ENCODE results near the gene DMXL1. TPM values are rescaled to one million over a fixed set of nuclear protein-coding genes. Genes with fewer than 3 reads are reported as not detected.
"Not testable (repeated sequence)": the region's sequence is repeated elsewhere in the genome, so short reads cannot be mapped to it uniquely, and the experiment has no call there.

Gene DMXL1
- total RNA-seq, 1 donor: 86.1 TPM

DNA sequence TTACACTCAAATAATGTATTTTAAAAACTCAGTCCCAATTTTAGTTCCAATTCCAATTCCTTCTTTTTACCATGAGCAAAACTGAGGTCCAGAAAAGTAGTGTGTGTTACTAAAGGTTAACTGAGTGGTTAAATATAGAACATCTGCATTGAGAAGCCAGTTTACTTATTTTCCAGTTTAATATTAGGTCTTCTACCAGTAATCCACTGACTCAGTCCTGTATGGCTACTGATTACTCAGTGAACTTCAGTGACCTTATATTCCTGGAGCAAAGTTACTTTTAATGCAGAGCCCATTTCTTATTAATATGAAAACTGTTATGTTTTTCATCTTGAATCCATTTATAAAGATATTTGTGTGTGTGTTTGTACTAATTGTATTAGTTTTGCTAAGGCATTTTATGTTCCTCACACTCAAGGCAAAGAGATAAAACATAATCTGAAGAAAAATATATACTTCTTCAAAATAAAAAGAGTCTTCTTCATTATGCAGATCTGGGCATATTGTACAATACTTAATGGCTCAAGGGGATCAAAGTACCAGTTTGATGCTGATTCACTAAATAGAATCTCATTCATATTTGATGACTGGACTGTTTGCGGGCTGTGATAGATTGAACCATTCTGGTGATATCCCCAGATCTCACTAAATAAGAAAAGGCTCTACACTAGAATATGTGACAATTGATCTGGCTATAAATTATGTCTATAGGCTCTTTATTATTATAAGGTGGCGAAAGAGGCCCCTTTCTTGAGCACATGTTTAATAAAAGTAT, 60.8 kb downstream of the DMXL1 start:
- Histone ChIP-seq H3K4me2 (ENCODE audit: insufficient read depth, low read length) (no peak overlapping the region), H3K36me3 (ENCODE audit: insufficient read depth, low read length) (peaks cover 20% of the 10 kb centered on the region), H3K27me3 (ENCODE audit: insufficient read depth, low read length) (no peaks in the 10 kb centered on the region), H3K4me1 (ENCODE audit: insufficient read depth, low read length) (no peaks in the 10 kb centered on the region), H3K27ac (ENCODE audit: low read depth, low read length) (no peak overlapping the region), H3K4me3 (ENCODE audit: insufficient read depth, low read length) (no peak overlapping the region), H3K79me2 (ENCODE audit: insufficient read depth, low read length) (no peaks in the 10 kb centered on the region), H3K9me3 (ENCODE audit: low read depth, low read length) (no peaks in the 10 kb centered on the region), H2AFZ (ENCODE audit: low read length) (no peak overlapping the region), H4K20me1 (ENCODE audit: insufficient read depth, low read length) (no peaks in the 10 kb centered on the region)
- no peak for DNase-seq (ENCODE audit: insufficient read length, low spot score, missing footprints)
- TF ChIP-seq, protein P1, sequence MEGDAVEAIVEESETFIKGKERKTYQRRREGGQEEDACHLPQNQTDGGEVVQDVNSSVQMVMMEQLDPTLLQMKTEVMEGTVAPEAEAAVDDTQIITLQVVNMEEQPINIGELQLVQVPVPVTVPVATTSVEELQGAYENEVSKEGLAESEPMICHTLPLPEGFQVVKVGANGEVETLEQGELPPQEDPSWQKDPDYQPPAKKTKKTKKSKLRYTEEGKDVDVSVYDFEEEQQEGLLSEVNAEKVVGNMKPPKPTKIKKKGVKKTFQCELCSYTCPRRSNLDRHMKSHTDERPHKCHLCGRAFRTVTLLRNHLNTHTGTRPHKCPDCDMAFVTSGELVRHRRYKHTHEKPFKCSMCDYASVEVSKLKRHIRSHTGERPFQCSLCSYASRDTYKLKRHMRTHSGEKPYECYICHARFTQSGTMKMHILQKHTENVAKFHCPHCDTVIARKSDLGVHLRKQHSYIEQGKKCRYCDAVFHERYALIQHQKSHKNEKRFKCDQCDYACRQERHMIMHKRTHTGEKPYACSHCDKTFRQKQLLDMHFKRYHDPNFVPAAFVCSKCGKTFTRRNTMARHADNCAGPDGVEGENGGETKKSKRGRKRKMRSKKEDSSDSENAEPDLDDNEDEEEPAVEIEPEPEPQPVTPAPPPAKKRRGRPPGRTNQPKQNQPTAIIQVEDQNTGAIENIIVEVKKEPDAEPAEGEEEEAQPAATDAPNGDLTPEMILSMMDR (IDR thresholded peaks at IDR 0.05; ENCODE audit: extremely low read depth, low read depth, low read length): no peak

DNA sequence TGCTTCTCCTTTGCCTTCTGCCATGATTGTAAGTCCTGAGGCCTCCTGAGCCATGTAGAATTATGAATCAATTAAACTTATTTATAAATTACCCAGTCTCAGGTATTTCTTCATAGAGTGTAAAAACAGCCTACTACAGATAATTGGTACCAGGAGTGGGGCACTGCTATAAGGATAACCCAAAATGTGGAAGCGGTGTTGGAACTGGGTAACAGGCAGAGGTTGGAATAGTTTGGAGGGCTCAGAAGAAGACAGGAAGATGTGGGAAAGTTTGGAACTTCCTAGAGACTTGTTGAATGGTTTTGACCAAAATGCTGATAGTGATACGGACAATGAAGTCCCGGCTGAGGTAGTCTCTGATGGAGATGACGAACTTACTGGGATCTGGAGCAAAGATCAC, 64.9 kb downstream of the DMXL1 start:
- not testable (repeated sequence) for H3K4me2 ChIP-seq (ENCODE audit: insufficient read depth, low read length); H3K27me3 ChIP-seq (ENCODE audit: insufficient read depth, low read length); H3K4me1 ChIP-seq (ENCODE audit: insufficient read depth, low read length); H4K20me1 ChIP-seq (ENCODE audit: insufficient read depth, low read length); H3K4me3 ChIP-seq (ENCODE audit: insufficient read depth, low read length); H3K79me2 ChIP-seq (ENCODE audit: insufficient read depth, low read length); H3K9me3 ChIP-seq (ENCODE audit: low read depth, low read length); DNase-seq (ENCODE audit: insufficient read length, low spot score, missing footprints); H2AFZ ChIP-seq (ENCODE audit: low read length); H3K27ac ChIP-seq (ENCODE audit: low read depth, low read length)
- H3K36me3 ChIP-seq (ENCODE audit: insufficient read depth, low read length): peaks cover 27% of the 10 kb centered on the region

DNA sequence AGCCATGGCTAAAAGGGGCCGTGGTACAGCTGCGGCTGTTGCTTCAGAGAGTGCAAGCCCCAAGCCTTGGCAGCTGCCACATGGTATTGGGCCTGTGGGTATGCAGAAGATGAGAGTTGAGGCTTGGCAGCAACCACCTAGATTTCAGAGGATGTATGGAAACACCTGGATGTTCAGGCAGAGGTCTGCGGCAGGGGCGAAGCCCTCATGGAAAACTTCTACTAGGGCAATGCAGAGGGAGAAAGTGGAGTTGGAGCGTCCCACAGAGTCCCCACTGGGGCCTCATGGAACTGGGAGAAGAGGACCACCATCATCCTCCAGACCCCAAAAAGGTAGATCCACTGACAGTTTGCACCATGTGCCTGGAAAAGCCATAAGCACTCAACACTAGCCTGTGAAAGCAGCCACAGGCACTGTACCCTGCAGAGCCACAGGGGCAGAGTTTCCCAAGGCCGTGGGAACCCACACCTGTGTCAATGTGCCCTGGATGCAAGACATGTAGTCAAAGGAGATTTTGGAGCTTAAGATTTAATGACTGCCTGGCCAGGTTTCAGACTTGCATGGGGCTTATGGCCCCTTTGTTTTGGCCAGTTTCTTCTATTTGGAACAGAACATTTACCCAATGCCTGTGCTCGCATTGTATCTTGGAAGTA, 65.9 kb downstream of the DMXL1 start:
- Histone ChIP-seq H3K27ac (ENCODE audit: low read depth, low read length) (no peak overlapping the region), H3K27me3 (ENCODE audit: insufficient read depth, low read length) (no peaks in the 10 kb centered on the region), H3K4me2 (ENCODE audit: insufficient read depth, low read length) (no peak overlapping the region), H3K36me3 (ENCODE audit: insufficient read depth, low read length) (peaks cover 27% of the 10 kb centered on the region), H3K79me2 (ENCODE audit: insufficient read depth, low read length) (no peaks in the 10 kb centered on the region), H3K4me1 (ENCODE audit: insufficient read depth, low read length) (no peaks in the 10 kb centered on the region), H2AFZ (ENCODE audit: low read length) (no peak overlapping the region), H3K9me3 (ENCODE audit: low read depth, low read length) (no peaks in the 10 kb centered on the region), H3K4me3 (ENCODE audit: insufficient read depth, low read length) (no peak overlapping the region), H4K20me1 (ENCODE audit: insufficient read depth, low read length) (no peaks in the 10 kb centered on the region)
- no peak for DNase-seq (ENCODE audit: insufficient read length, low spot score, missing footprints)
- TF ChIP-seq, protein P1 (IDR thresholded peaks at IDR 0.05; ENCODE audit: extremely low read depth, low read depth, low read length): no peak

DNA sequence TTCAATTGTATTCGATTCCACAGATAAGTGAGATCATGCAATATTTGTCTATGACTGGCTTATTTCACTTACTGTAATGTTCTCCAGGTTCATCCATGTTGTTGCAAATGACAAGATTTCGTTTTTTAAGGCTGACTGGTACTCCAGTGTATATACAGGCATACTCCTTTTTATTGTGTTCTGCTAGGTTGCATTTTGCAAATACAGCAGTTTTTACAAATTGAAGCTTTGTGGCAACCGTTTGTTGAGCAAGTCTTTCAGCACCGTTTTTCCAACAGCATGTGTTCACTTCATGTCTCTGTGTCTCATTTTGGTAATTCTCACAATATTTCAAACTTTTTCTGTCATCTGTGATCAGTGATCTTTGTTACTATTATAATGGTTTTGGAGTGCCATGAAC, 82.7 kb downstream of the DMXL1 start:
- DNase-seq (ENCODE audit: insufficient read length, low spot score, missing footprints): no peak
- H3K4me3 ChIP-seq (ENCODE audit: insufficient read depth, low read length): no peak overlapping the region
- no peaks in the 10 kb centered on the region for H3K27me3 ChIP-seq (ENCODE audit: insufficient read depth, low read length)
- no peaks in the 10 kb centered on the region for H4K20me1 ChIP-seq (ENCODE audit: insufficient read depth, low read length)
- no peaks in the 10 kb centered on the region for H3K4me1 ChIP-seq (ENCODE audit: insufficient read depth, low read length)
- no peak overlapping the region for H2AFZ ChIP-seq (ENCODE audit: low read length)
- TF ChIP-seq, protein P1 (IDR thresholded peaks at IDR 0.05; ENCODE audit: extremely low read depth, low read depth, low read length): no peak
- no peaks in the 10 kb centered on the region for H3K79me2 ChIP-seq (ENCODE audit: insufficient read depth, low read length)
- H3K9me3 ChIP-seq (ENCODE audit: low read depth, low read length): peaks cover 2% of the 10 kb centered on the region
- peaks cover 28% of the 10 kb centered on the region for H3K36me3 ChIP-seq (ENCODE audit: insufficient read depth, low read length)
- H3K4me2 ChIP-seq (ENCODE audit: insufficient read depth, low read length): no peak overlapping the region
- H3K27ac ChIP-seq (ENCODE audit: low read depth, low read length): no peak overlapping the region

Measured in osteoblast (primary cell).